Fibroblast of villous mesenchyme (primary cell): ENCODE measurements around the gene ADCYAP1. TPM values are rescaled to one million over a fixed set of nuclear protein-coding genes. Genes with fewer than 3 reads are reported as not detected.

Experiments used
- DNase-seq: peaks from one replicate; pipeline ENCODE4 v3.0.0-alpha.2; 2010; ENCODE audit warnings: low read depth
- H3K4me3 ChIP-seq: 2 replicates; pipeline ENCODE4 v1.5.1; 2011; ENCODE audit warnings: low read depth, mild to moderate bottlenecking, low read length
- total RNA-seq: library from RNA; depleted of rRNA; stranded (reverse); fragments of >200 nt; gene quantifications from 2 replicates; pipeline ENCODE4 v1.2.3, GENCODE V29; 2012
- TF ChIP-seq, protein P1 (sequence below): IDR thresholded peaks from 2 replicates; pipeline ENCODE4 v1.5.1; 2012; ENCODE audit warnings: low read depth, mild to moderate bottlenecking, low read length; ENCODE audit not compliant: insufficient read depth

Gene ADCYAP1
- total RNA-seq, 1 donor, result not detected

GRCh38 chr18:905307-905947 is 756 bp downstream of the ADCYAP1 start:
- H3K4me3 ChIP-seq, result no peak overlapping the region
- TF ChIP-seq, protein P1, sequence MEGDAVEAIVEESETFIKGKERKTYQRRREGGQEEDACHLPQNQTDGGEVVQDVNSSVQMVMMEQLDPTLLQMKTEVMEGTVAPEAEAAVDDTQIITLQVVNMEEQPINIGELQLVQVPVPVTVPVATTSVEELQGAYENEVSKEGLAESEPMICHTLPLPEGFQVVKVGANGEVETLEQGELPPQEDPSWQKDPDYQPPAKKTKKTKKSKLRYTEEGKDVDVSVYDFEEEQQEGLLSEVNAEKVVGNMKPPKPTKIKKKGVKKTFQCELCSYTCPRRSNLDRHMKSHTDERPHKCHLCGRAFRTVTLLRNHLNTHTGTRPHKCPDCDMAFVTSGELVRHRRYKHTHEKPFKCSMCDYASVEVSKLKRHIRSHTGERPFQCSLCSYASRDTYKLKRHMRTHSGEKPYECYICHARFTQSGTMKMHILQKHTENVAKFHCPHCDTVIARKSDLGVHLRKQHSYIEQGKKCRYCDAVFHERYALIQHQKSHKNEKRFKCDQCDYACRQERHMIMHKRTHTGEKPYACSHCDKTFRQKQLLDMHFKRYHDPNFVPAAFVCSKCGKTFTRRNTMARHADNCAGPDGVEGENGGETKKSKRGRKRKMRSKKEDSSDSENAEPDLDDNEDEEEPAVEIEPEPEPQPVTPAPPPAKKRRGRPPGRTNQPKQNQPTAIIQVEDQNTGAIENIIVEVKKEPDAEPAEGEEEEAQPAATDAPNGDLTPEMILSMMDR, result no peak
- no peak for DNase-seq

DNA sequence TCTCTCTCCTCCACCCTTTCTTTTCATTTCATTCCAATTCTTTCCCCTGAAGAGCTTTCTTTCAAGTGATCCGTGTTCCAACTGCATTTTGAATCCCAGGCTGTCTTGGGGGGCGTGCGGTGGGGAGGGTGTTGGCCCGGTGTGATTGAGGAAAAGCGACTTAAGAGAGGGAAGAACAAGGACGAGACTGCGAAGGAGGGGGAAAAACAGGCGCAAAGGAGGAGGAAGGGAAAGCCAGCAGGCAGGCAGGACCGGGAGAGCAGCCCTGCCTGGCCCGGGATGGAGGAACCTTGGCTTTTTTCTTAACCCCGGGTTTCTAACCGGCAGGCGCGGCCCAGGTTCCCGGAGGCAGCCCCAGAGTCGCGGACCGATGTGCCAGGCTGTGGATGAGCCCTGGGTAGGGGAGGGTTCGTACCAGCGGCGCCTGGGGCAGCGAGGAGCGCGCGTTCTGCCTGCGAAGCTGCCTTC is 1.3 kb downstream of the ADCYAP1 start:
- DNase-seq, result no peak
- no peak overlapping the region for H3K4me3 ChIP-seq
- TF ChIP-seq, protein P1, result no peak

DNA sequence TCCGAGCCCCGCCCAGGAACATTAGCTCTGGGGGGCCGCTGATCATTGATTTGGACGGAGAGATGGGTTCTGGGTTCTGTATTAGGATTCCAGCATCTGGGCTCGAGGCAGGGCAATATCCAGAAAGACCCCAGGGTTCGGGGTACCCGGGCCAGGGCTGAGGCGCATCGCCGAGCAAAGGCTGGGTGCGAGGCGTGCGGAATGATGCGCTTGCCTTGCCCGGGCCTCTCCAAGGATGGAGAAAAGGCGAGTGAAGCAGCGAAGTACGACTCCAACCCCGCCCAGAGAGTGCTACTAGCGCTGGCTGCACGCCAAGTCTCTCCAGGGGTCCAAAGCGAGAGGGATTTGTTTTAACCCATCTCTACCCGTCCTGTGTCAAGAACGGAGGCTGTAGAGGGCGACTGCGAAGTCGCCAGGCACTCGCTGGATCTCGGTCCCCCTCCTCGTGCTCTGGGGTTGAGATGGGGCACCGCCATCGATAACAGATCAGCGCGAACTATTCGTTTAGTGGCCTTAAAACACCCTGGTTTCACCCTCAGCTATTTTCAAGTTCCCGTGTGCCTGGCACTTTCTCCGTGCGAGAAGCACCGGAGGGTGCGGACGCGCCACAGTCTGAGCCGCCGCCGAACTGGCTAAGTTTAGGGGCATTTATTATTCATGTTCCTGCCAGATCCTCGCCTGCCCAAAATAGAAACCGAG is 1.9 kb downstream of the ADCYAP1 start:
- TF ChIP-seq, protein P1, result no peak
- H3K4me3 ChIP-seq, result no peak overlapping the region
- no peak for DNase-seq

DNA sequence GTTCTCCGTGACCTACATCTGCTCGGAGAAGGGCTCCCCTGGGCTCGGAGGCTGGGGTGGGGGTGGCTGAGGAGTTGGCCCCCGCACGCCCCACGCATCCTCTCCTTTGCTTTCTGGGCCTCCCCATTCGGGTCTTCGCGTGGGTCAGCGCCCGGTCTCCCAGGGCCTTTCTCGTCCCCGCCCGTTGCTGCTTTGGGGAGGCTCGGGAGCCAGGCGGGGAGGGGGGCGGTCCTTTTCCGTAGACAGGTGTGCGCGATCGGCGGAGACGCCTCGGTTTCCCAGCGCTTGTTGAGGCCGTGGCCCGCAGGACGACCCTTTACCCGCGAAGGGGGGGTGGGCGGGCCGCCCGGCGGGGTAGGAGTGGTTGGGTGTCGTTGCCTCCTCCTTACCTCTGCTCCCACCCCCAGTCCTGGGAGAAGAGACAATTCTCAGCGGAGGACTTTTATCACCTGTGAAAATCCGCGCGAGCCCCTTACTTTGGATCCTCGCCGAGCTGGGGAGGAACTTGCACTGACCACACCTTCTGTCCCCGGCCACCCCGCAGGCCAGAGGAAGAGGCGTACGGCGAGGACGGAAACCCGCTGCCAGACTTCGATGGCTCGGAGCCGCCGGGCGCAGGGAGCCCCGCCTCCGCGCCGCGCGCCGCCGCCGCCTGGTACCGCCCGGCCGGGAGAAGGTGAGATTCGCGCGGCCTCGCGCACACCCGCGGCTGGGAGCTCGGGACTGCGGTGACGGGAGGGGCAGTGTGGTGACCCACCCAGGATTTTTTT is 2.6 kb downstream of the ADCYAP1 start:
- no peak for DNase-seq
- no peak overlapping the region for H3K4me3 ChIP-seq
- TF ChIP-seq, protein P1, result no peak

DNA sequence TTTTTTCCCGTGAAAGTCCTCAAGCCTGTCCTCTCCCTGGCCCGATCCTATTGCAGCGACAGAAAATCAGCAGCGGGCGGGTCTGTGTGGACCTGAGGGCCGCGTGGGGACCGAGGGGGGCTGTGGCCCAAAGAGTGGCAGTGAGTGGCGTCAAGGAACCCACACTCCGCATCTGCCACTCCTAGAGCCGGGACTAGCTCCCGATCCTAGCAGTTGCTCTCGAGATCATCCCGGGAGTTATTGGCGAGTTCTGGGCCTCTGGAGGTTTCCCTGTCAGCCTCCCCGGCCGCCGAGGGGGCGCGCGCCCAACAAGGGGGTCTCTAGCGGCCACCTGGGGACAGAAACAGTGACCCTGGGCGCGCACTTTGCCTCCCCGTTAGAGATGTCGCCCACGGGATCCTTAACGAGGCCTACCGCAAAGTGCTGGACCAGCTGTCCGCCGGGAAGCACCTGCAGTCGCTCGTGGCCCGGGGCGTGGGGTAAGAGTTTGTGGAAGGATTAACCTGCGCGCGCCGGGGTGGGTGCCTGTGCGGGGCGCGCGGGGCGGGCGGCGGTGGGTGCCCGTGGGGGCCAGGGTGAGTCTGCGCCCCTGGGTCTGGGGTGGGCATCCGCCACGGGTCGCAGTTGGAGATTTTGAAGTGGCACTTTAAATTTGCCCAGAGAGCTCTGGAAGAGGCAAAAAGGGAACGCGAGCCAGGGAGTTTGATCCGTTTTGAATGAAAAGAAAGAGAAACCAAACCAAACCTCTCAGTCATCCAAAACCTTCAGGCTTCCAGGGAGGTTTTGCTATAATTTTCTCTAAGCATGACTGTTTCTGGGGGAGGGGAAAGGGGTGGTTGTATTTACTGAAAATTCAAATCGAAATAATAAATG is 3.5 kb downstream of the ADCYAP1 start:
- TF ChIP-seq, protein P1, result no peak
- peak overlapping the region; percentile 34 for H3K4me3 ChIP-seq
- DNase-seq, result no peak
